DND-41 (cell line): ENCODE results near the gene CNOT10.

Experiments
- ATAC-seq: fragments of 200-7000 bp; cut with Tn5 transposase; 3 replicates; pipeline ENCODE4 v1.9.1; 2021; ENCODE audit warnings: low read depth; ENCODE audit not compliant: insufficient read depth
- DNase-seq: peaks from one replicate; pipeline ENCODE4 v3.0.0-alpha.2; 2020
- H2AFZ ChIP-seq: 2 replicates; pipeline ENCODE4 v1.6.0; 2012; ENCODE audit warnings: low read depth, low read length
- H3K27ac ChIP-seq: 2 replicates; pipeline ENCODE4 v1.5.1; 2012; ENCODE audit warnings: low read length, inconsistent platforms
- H3K27me3 ChIP-seq: fragments of 200-600 bp; sonication (generic); 2 replicates; pipeline ENCODE4 v1.6.0; 2012; ENCODE audit warnings: low read length, mild to moderate bottlenecking, inconsistent platforms; ENCODE audit not compliant: insufficient read depth, poor library complexity
- H3K36me3 ChIP-seq: 2 replicates; pipeline ENCODE4 v1.5.1; 2012; ENCODE audit warnings: low read length, inconsistent platforms; ENCODE audit not compliant: insufficient read depth
- H3K4me1 ChIP-seq: 2 replicates; pipeline ENCODE4 v1.5.1; 2012; ENCODE audit warnings: mild to moderate bottlenecking, low read length; ENCODE audit not compliant: insufficient read depth
- H3K4me2 ChIP-seq: 2 replicates; pipeline ENCODE4 v1.6.0; 2012; ENCODE audit warnings: mild to moderate bottlenecking, moderate library complexity, low read length, inconsistent platforms; ENCODE audit not compliant: insufficient read depth
- H3K4me3 ChIP-seq, 2 experiments: fragments of 200-600 bp in 1 of 2; shearing (Covaris generic) in 1 of 2; 2 replicates each; pipeline ENCODE4 v1.5.1; 2012 to 2016; ENCODE audit warnings: inconsistent platforms in 2 of 2, low read length in 2 of 2, mild to moderate bottlenecking in 2 of 2, low read depth in 1 of 2, moderate library complexity in 1 of 2
- H3K79me2 ChIP-seq: 2 replicates; pipeline ENCODE4 v1.6.0; 2012; ENCODE audit warnings: low read length, inconsistent platforms; ENCODE audit not compliant: insufficient read depth
- H3K9ac ChIP-seq: 2 replicates; pipeline ENCODE4 v1.6.0; 2012; ENCODE audit warnings: low read depth, mild to moderate bottlenecking, inconsistent platforms, low read length, moderate library complexity
- H3K9me3 ChIP-seq: 2 replicates; pipeline ENCODE4 v1.5.1; 2012; ENCODE audit warnings: low read length, moderate library complexity, mild to moderate bottlenecking, inconsistent platforms; ENCODE audit not compliant: insufficient read depth, severe bottlenecking
- H4K20me1 ChIP-seq: 2 replicates; pipeline ENCODE4 v1.6.0; 2012; ENCODE audit warnings: low read length; ENCODE audit not compliant: insufficient read depth
- CTCF ChIP-seq: IDR thresholded peaks from 2 replicates; pipeline ENCODE4 v1.5.1; 2012; ENCODE audit warnings: borderline replicate concordance, low read length, moderate library complexity, mild to moderate bottlenecking; ENCODE audit not compliant: poor library complexity, severe bottlenecking; ENCODE audit errors: extremely low read depth
- EZH2 ChIP-seq: IDR thresholded peaks from 3 replicates; pipeline ENCODE4 v1.6.1; 2012; ENCODE audit warnings: borderline replicate concordance, low read depth, mild to moderate bottlenecking, moderate library complexity, low read length, inconsistent platforms; ENCODE audit not compliant: severe bottlenecking

CNOT10 gene

GRCh38 chr3:32821686-32822296, 136.8 kb downstream of the CNOT10 start:
- no peak overlapping the region for H3K4me3 ChIP-seq
- peaks cover 5% of the 10 kb centered on the region; the same call in 1 of the 2 replicates for H3K79me2 ChIP-seq
- no peak overlapping the region for H3K9ac ChIP-seq
- DNase-seq = no peak
- no peak for TF ChIP-seq EZH2
- TF ChIP-seq CTCF = no peak
- H4K20me1 ChIP-seq = no peaks in the 10 kb centered on the region
- H3K27ac ChIP-seq = no peak overlapping the region
- H3K27me3 ChIP-seq = peaks cover 3% of the 10 kb centered on the region
- H3K36me3 ChIP-seq = no peaks in the 10 kb centered on the region
- H3K4me2 ChIP-seq = no peak overlapping the region
- no peak for ATAC-seq
- H3K9me3 ChIP-seq = no peaks in the 10 kb centered on the region
- H2AFZ ChIP-seq = no peak overlapping the region
- peaks cover 20% of the 10 kb centered on the region for H3K4me1 ChIP-seq

- no peaks in the 10 kb centered on the region for H3K36me3 ChIP-seq
- TF ChIP-seq EZH2 (no peak), CTCF (no peak)
- H3K4me1 ChIP-seq = peaks cover 10% of the 10 kb centered on the region
- no peaks in the 10 kb centered on the region for H3K9me3 ChIP-seq
- H3K9ac ChIP-seq = no peak overlapping the region
- no peak overlapping the region for H3K4me2 ChIP-seq
- ATAC-seq (peak; percentile 76), DNase-seq (no peak)
- H3K4me3 ChIP-seq = no peak overlapping the region
- no peak overlapping the region for H2AFZ ChIP-seq
- no peak overlapping the region for H3K27ac ChIP-seq
- H3K79me2 ChIP-seq = peaks cover 3% of the 10 kb centered on the region; the same call in 1 of the 2 replicates
- no peaks in the 10 kb centered on the region for H3K27me3 ChIP-seq
- H4K20me1 ChIP-seq = no peaks in the 10 kb centered on the region
Observed at GRCh38 chr3:32822609-32823498, 137.9 kb downstream of the CNOT10 start.
